K562 (cell line): Measurements from ENCODE around the gene CNGA4. TPM values are rescaled to one million over a fixed set of nuclear protein-coding genes. Genes with fewer than 3 reads are reported as not detected.

Experiments used
- ATAC-seq: fragments of 200-7000 bp; cut with Tn5 transposase; 3 replicates; pipeline ENCODE4 v1.9.1; 2020; ENCODE audit warnings: moderate library complexity
- BruUV-seq: library from RNA; stranded (reverse); fragments of 400-500 nt; replicated peaks from 2 replicates; lab custom pipeline; 2021; lab: Mats Ljungman, UMichigan
- CTCF ChIA-PET: fragments of 300-600 bp; formaldehyde crosslinking; extraction: SDS; loops from one replicate; lab custom pipeline; 2021; ENCODE audit warnings: low intra/inter-chr PET ratio; lab: Yijun Ruan, JAX
- POLR2A ChIA-PET: fragments of 300-600, 350-650 bp; sonication (Branson Sonifier 250); formaldehyde crosslinking; extraction: SDS; loops from one replicate; lab custom pipeline; 2021; ENCODE audit warnings: antibody characterized with exemption, inconsistent platforms; lab: Yijun Ruan, JAX
- DNase-seq, 4 experiments: peaks; one replicate each; pipeline versions ENCODE4 v3.0.0 to v3.0.0-alpha.2; 2011 to 2018; ENCODE audit warnings: low spot score in 3 of 4, mixed read lengths in 3 of 4; ENCODE audit errors: extremely low read depth in 1 of 4
- FAIRE-seq: peaks from 2 replicates; lab custom pipeline; 2011; peaks lifted over from hg19 to GRCh38; lab: Jason Lieb, UNC
- H2AFZ ChIP-seq: 2 replicates; pipeline ENCODE4 v1.6.0; 2011; ENCODE audit warnings: low read depth, low read length, control low read depth, inconsistent platforms
- H3K27ac ChIP-seq: fragments of 200-600 bp; 3 replicates; pipeline ENCODE4 v1.8.0; 2011; ENCODE audit warnings: low read depth, mild to moderate bottlenecking, control low read depth, inconsistent platforms, low read length, moderate library complexity, mixed read lengths; ENCODE audit errors: extremely low read depth
- H3K27me3 ChIP-seq, 2 experiments: fragments of 300-600 bp in 1 of 2; 2 replicates in 1 of 2; 3 replicates in 1 of 2; pipeline versions ENCODE4 v1.6.0 to v1.8.0; 2011; ENCODE audit warnings: inconsistent platforms in 2 of 2, low read length in 2 of 2, mild to moderate bottlenecking in 1 of 2, mixed read lengths in 1 of 2, moderate library complexity in 1 of 2; ENCODE audit not compliant: control insufficient read depth in 2 of 2, insufficient read depth in 2 of 2
- H3K36me3 ChIP-seq: fragments of 300-600 bp; 3 replicates; pipeline ENCODE4 v1.8.0; 2011; ENCODE audit warnings: mild to moderate bottlenecking, low read length, inconsistent platforms; ENCODE audit not compliant: control insufficient read depth, insufficient read depth
- H3K4me1 ChIP-seq, 2 experiments: fragments of 200-600 bp in 1 of 2; replicated peaks in 1 of 2; 2 replicates in 1 of 2; 3 replicates in 1 of 2; pipeline versions ENCODE4 v1.5.1 to v1.8.0; 2011; ENCODE audit warnings: inconsistent platforms in 2 of 2, low read length in 2 of 2, mild to moderate bottlenecking in 1 of 2, mixed read lengths in 1 of 2, moderate library complexity in 1 of 2; ENCODE audit not compliant: control insufficient read depth in 2 of 2, insufficient read depth in 2 of 2
- H3K4me2 ChIP-seq: 2 replicates; pipeline ENCODE4 v1.6.1; 2011; ENCODE audit warnings: low read length, control low read depth, inconsistent platforms, mixed read lengths; ENCODE audit not compliant: insufficient read depth
- H3K4me3 ChIP-seq: fragments of 200-600 bp; sonication (generic), shearing (Covaris generic); 2 replicates; pipeline ENCODE4 v1.5.1; 2016; ENCODE audit warnings: control low read depth, inconsistent platforms
- H3K79me2 ChIP-seq: fragments of 200-600 bp; 3 replicates; pipeline ENCODE4 v1.8.0; 2011; ENCODE audit warnings: low read length, inconsistent platforms; ENCODE audit not compliant: control insufficient read depth, insufficient read depth
- H3K9ac ChIP-seq, 2 experiments: 2 replicates each; pipeline versions ENCODE4 v1.6.0 to v1.6.1; 2011; ENCODE audit warnings: low read depth in 2 of 2, low read length in 2 of 2, control low read depth in 1 of 2, inconsistent platforms in 1 of 2, mild to moderate bottlenecking in 1 of 2, mixed read lengths in 1 of 2; ENCODE audit not compliant: insufficient read depth in 1 of 2
- H3K9me1 ChIP-seq: one replicate; pipeline ENCODE4 v1.6.0; 2011; ENCODE audit warnings: inconsistent platforms, mild to moderate bottlenecking, low read length, moderate library complexity; ENCODE audit not compliant: control insufficient read depth, insufficient read depth
- H3K9me3 ChIP-seq: replicated peaks from 2 replicates; pipeline ENCODE4 v1.5.1; 2011; ENCODE audit warnings: low read depth, low read length, inconsistent platforms; ENCODE audit not compliant: control insufficient read depth, insufficient read depth
- H4K20me1 ChIP-seq: replicated peaks from 2 replicates; pipeline ENCODE4 v1.6.1; 2011; ENCODE audit warnings: low read length, inconsistent platforms, mixed read lengths; ENCODE audit not compliant: control insufficient read depth, insufficient read depth
- CBX2 ChIP-seq: fragments of 200-600 bp; sonication (generic); IDR thresholded peaks from one replicate; pipeline ENCODE4 v1.6.1; 2012; ENCODE audit warnings: mild to moderate bottlenecking, low read length, inconsistent platforms; ENCODE audit not compliant: insufficient read depth, poor library complexity, severe bottlenecking
- CC2D1A ChIP-seq: fragments of 450-650 bp; IDR thresholded peaks from 2 replicates; pipeline ENCODE4 v1.6.1; 2017; ENCODE audit warnings: mild to moderate bottlenecking
- DPF2 ChIP-seq: fragments of 450-650 bp; IDR thresholded peaks from 2 replicates; pipeline ENCODE4 v1.6.1; 2016
- IRF9 ChIP-seq: fragments of 450-650 bp; IDR thresholded peaks from 2 replicates; pipeline ENCODE4 v1.6.1; 2016; ENCODE audit warnings: missing biosample characterization, missing genetic modification characterization
- LARP7 ChIP-seq: fragments of 450-650 bp; IDR thresholded peaks from 2 replicates; pipeline ENCODE4 v1.6.1; 2016
- MAX ChIP-seq: sonication (generic); formaldehyde crosslinking; IDR thresholded peaks from 2 replicates; pipeline ENCODE4 v1.9.0; 2022; ENCODE audit warnings: mild to moderate bottlenecking, missing genetic modification reagents
- PATZ1 ChIP-seq: fragments of 250-450 bp; sonication (Bioruptor Pico); IDR thresholded peaks from 2 replicates; pipeline ENCODE4 v1.5.0; 2020; ENCODE audit warnings: mild to moderate bottlenecking, borderline replicate concordance
- PCBP1 ChIP-seq: fragments of 200-400 bp; formaldehyde crosslinking; IDR thresholded peaks from 2 replicates; pipeline ENCODE4 v1.6.1; 2018; ENCODE audit warnings: mild to moderate bottlenecking, low read depth, low read length; ENCODE audit not compliant: poor library complexity, severe bottlenecking
- PML ChIP-seq: IDR thresholded peaks from 2 replicates; pipeline ENCODE4 v1.6.1; 2012; ENCODE audit warnings: low read length, inconsistent platforms
- PTBP1 ChIP-seq: fragments of 200-400 bp; formaldehyde crosslinking; IDR thresholded peaks from 2 replicates; pipeline ENCODE4 v1.6.1; 2017; ENCODE audit warnings: low read depth, low read length
- SMAD2 ChIP-seq: fragments of 150-350 bp; IDR thresholded peaks from 2 replicates; pipeline ENCODE4 v1.6.1; 2014; ENCODE audit warnings: low read depth, mild to moderate bottlenecking, low read length
- STAT5B ChIP-seq: fragments of 250-450 bp; sonication (Bioruptor Pico); IDR thresholded peaks from 2 replicates; pipeline ENCODE4 v1.8.0; 2021; ENCODE audit warnings: mild to moderate bottlenecking, inconsistent platforms
- TFE3 ChIP-seq: fragments of 450-650 bp; formaldehyde crosslinking; IDR thresholded peaks from 2 replicates; pipeline ENCODE4 v1.4.0; 2020; ENCODE audit warnings: mild to moderate bottlenecking, mixed read lengths
- ZNF280A ChIP-seq: fragments of 450-650 bp; IDR thresholded peaks from 2 replicates; pipeline ENCODE4 v1.6.1; 2018; ENCODE audit warnings: mild to moderate bottlenecking, low read depth; ENCODE audit not compliant: partially characterized antibody
- WGBS: fragments of 100-300 bp; shearing (Covaris generic); methylation state at CpG from one replicate; pipeline ENCODE4 v1.1.6; 2016; ENCODE audit warnings: low coverage, mixed read lengths; ENCODE audit not compliant: insufficient coverage; ENCODE audit errors: missing lambda C conversion rate; 5-methylcytosine and 5-hydroxymethylcytosine counted together
- in situ Hi-C: fragments of 300-500 bp; cut with MboI; formaldehyde crosslinking; loops from 4 replicates; pipeline ENCODE4 v1.15.0; 2018; ENCODE audit warnings: inconsistent platforms, mixed read lengths
- intact Hi-C: fragments of 100-400 bp; cut with micrococcal nuclease; formaldehyde crosslinking; loops from 2 replicates; pipeline ENCODE4 v1.14.2; 2022
- polyA plus RNA-seq, 8 experiments: library from polyadenylated mRNA; depleted of rRNA in 4 of 8; stranded (reverse) in 5 of 8; unstranded in 3 of 8; fragments of >200 nt; fragmentation: Nextera tagmentation in 2 of 8; fragmentation: Illumina TruSeq in 1 of 8; extraction: Ambion mirVana in 2 of 8; extraction: Trizol in 1 of 8; gene quantifications; 2 replicates each; pipeline versions ENCODE4 v1.2.1 to v1.2.3, GENCODE V29; 2011 to 2014; ENCODE audit warnings: inconsistent platforms in 1 of 8, missing spikeins in 1 of 8
- total RNA-seq, 7 experiments: library from RNA; depleted of rRNA in 6 of 7; stranded (reverse); fragments of >200 nt in 6 of 7; fragmentation: Illumina TruSeq in 2 of 7; extraction: Trizol in 2 of 7; gene quantifications; 2 replicates each; pipeline versions ENCODE4 v1.2.1 to v1.2.3, GENCODE V29; 2011 to 2021; ENCODE audit warnings: low replicate concordance in 1 of 7

CNGA4 gene
- total and polyA plus RNA-seq, 9 of the 15 experiments (the other 6 are each of a cell fraction or from before 2014, with no cell fraction given), result 0.04 to 0.09 (median 0.06) TPM; not detected in 6

GRCh38 chr11:6223854-6224253 is 15.0 kb upstream of the CNGA4 start (continued):
- TF ChIP-seq PCBP1 (no peak), STAT5B (no peak), PTBP1 (no peak), SMAD2 (no peak), DPF2 (no peak), PML (no peak), LARP7 (no peak), CBX2 (no peak), PATZ1 (CRISPR knock-in tag) (no peak)
- TF ChIP-seq, all 486 proteins: peak for 0

- no TSS peak for BruUV-seq
- intact Hi-C loops (no loop called here), in situ Hi-C loops (no loop called here)
- Histone ChIP-seq H3K9me1 (no peaks in the 10 kb centered on the region), H3K36me3 (peaks cover 44% of the 10 kb centered on the region; the same call in 2 of the 3 replicates), H3K9ac (no peak overlapping the region), H3K27me3 (no peaks in the 10 kb centered on the region), H3K4me2 (no peak overlapping the region), H3K27ac (no peak overlapping the region), H3K9me3 (no peaks in the 10 kb centered on the region), H2AFZ (no peak overlapping the region), H3K79me2 (peaks cover 25% of the 10 kb centered on the region), H4K20me1 (no peaks in the 10 kb centered on the region; the same call in 1 of the 2 replicates), H3K4me1 (peaks cover 5 to 19% of the 10 kb centered on the region in 2 experiments), H3K4me3 (no peak overlapping the region)
- 94% methylated on average over 3 of the region's 3 CpGs for WGBS
- POLR2A ChIA-PET, result interaction anchor here (1.3 to 2.6 kb wide), 2 partner anchors 8 to 10 kb away, joined by 4 to 11 read pairs; partner anchors contain the start of gene FHIP1B
- CTCF ChIA-PET, result no interaction called here
- ATAC-seq (no peak), FAIRE-seq (no peak), DNase-seq (no peak)
- TF ChIP-seq MAX (CRISPR knock-in tag), result no peak
- TF ChIP-seq TFE3 (CRISPR knock-in tag), result no peak
- TF ChIP-seq CC2D1A, result no peak
- no peak for TF ChIP-seq ZNF280A
- no peak for TF ChIP-seq IRF9 (tag)
These were observed 14.5 kb upstream of the CNGA4 start for GRCh38 chr11:6224421-6224820.
